H1 (cell line): ENCODE measurements around the gene HSPBAP1. TPM values are rescaled to one million over a fixed set of nuclear protein-coding genes. Genes with fewer than 3 reads are reported as not detected.

Experiments used
- CTCF ChIA-PET: fragments of 300-600 bp; sonication (Branson Sonifier 250); formaldehyde crosslinking; loops from one replicate; lab custom pipeline; 2021; ENCODE audit not compliant: partially characterized antibody; lab: Charles Lee
- POLR2A ChIA-PET: fragments of 300-600 bp; sonication (Branson Sonifier 250); formaldehyde crosslinking; loops from one replicate; lab custom pipeline; 2021; ENCODE audit warnings: inconsistent platforms; ENCODE audit not compliant: partially characterized antibody; lab: Charles Lee
- DNase-seq, 2 experiments: peaks; one replicate each; pipeline versions ENCODE4 v3.0.0 to v3.0.0-alpha.2; 2010 to 2022; ENCODE audit warnings: low spot score in 2 of 2, low read depth in 1 of 2, mixed read lengths in 1 of 2
- FAIRE-seq: peaks from 2 replicates; lab custom pipeline; 2011; peaks lifted over from hg19 to GRCh38; lab: Jason Lieb, UNC
- H2AFZ ChIP-seq: 2 replicates; pipeline ENCODE4 v1.8.1; 2012; ENCODE audit warnings: low read length, inconsistent platforms
- H2AK5ac ChIP-seq: 2 replicates; pipeline ENCODE4 v1.6.1; 2013; ENCODE audit warnings: low read depth, low read length
- H2BK120ac ChIP-seq: replicated peaks from 2 replicates; pipeline ENCODE3; 2013; ENCODE audit warnings: low read depth, low read length, inconsistent platforms
- H2BK12ac ChIP-seq: 2 replicates; pipeline ENCODE4 v1.6.1; 2013; ENCODE audit warnings: low read depth, low read length
- H2BK15ac ChIP-seq: 2 replicates; pipeline ENCODE4 v1.6.1; 2013; ENCODE audit warnings: low read length
- H2BK20ac ChIP-seq: 2 replicates; pipeline ENCODE4 v1.6.1; 2013; ENCODE audit warnings: low read length
- H2BK5ac ChIP-seq: 2 replicates; pipeline ENCODE4 v1.6.1; 2013; ENCODE audit warnings: low read depth, low read length
- H3K14ac ChIP-seq: 2 replicates; pipeline ENCODE4 v1.6.1; 2013; ENCODE audit warnings: inconsistent platforms; ENCODE audit not compliant: insufficient read length
- H3K18ac ChIP-seq: 2 replicates; pipeline ENCODE4 v1.6.1; 2013; ENCODE audit warnings: low read length; ENCODE audit errors: extremely low read depth
- H3K23ac ChIP-seq: 2 replicates; pipeline ENCODE4 v1.6.1; 2013; ENCODE audit warnings: inconsistent platforms; ENCODE audit not compliant: insufficient read length
- H3K23me2 ChIP-seq: 2 replicates; pipeline ENCODE4 v1.6.1; 2013; ENCODE audit warnings: low read depth, low read length
- H3K27ac ChIP-seq: 2 replicates; pipeline ENCODE4 v1.6.1; 2011; ENCODE audit warnings: low read depth, low read length, inconsistent platforms
- H3K27me3 ChIP-seq, 4 experiments: replicated peaks in 1 of 4; 1 replicate in 1 of 4; 2 replicates in 3 of 4; pipeline versions ENCODE4 v1.6.1 to v1.8.1; 2011 to 2013; ENCODE audit warnings: low read length in 3 of 4, mild to moderate bottlenecking in 3 of 4, inconsistent platforms in 2 of 4, mixed read lengths in 2 of 4, moderate library complexity in 1 of 4; ENCODE audit not compliant: control insufficient read depth in 3 of 4, insufficient read depth in 3 of 4; ENCODE audit errors: extremely low read depth in 1 of 4
- H3K36me3 ChIP-seq, 4 experiments: 2 replicates each; pipeline versions ENCODE4 v1.6.1 to v1.8.1; 2011 to 2013; ENCODE audit warnings: mild to moderate bottlenecking in 4 of 4, low read length in 3 of 4, moderate library complexity in 2 of 4, control low read depth in 1 of 4, inconsistent platforms in 1 of 4; ENCODE audit not compliant: insufficient read depth in 4 of 4, control insufficient read depth in 2 of 4
- H3K4ac ChIP-seq: replicated peaks from 2 replicates; pipeline ENCODE3; 2013; ENCODE audit warnings: low read length, low read depth, mixed read lengths, inconsistent platforms; ENCODE audit not compliant: insufficient read length
- H3K4me1 ChIP-seq, 4 experiments: replicated peaks in 1 of 4; 1 replicate in 1 of 4; 2 replicates in 3 of 4; pipeline versions ENCODE4 v1.6.1 to v1.8.1; 2011 to 2013; ENCODE audit warnings: low read length in 3 of 4, inconsistent platforms in 2 of 4, mixed read lengths in 1 of 4; ENCODE audit not compliant: insufficient read depth in 4 of 4, control insufficient read depth in 3 of 4
- H3K4me2 ChIP-seq, 2 experiments: 2 replicates each; pipeline versions ENCODE4 v1.6.1 to v1.8.1; 2011 to 2013; ENCODE audit warnings: low read depth in 2 of 2, low read length in 2 of 2, control low read depth in 1 of 2, inconsistent platforms in 1 of 2, mild to moderate bottlenecking in 1 of 2; ENCODE audit not compliant: insufficient read depth in 1 of 2
- H3K4me3 ChIP-seq, 4 experiments: fragments of 200-600, 300-600 bp in 1 of 4; sonication (generic), shearing (Covaris generic), sonication (Bioruptor Twin) in 1 of 4; 2 replicates each; pipeline versions ENCODE4 v1.5.1 to v1.8.1; 2011 to 2016; ENCODE audit warnings: low read length in 4 of 4, low read depth in 3 of 4, control low read depth in 2 of 4, inconsistent platforms in 2 of 4, mild to moderate bottlenecking in 2 of 4, mixed read lengths in 1 of 4, moderate library complexity in 1 of 4; ENCODE audit not compliant: insufficient read depth in 2 of 4; ENCODE audit errors: extremely low read depth in 1 of 4
- H3K56ac ChIP-seq: replicated peaks from 2 replicates; pipeline ENCODE3; 2013; ENCODE audit warnings: low read depth, mild to moderate bottlenecking, mixed read lengths, low read length, inconsistent platforms; ENCODE audit not compliant: insufficient read length
- H3K79me1 ChIP-seq: 2 replicates; pipeline ENCODE4 v1.6.1; 2013; ENCODE audit warnings: low read depth, low read length, control low read depth
- H3K79me2 ChIP-seq, 2 experiments: 2 replicates each; pipeline versions ENCODE4 v1.6.1 to v1.8.1; 2012 to 2013; ENCODE audit warnings: low read length in 2 of 2, mild to moderate bottlenecking in 2 of 2, inconsistent platforms in 1 of 2; ENCODE audit not compliant: insufficient read depth in 2 of 2, control insufficient read depth in 1 of 2
- H3K9ac ChIP-seq, 4 experiments: replicated peaks in 1 of 4; 1 replicate in 1 of 4; 2 replicates in 3 of 4; pipeline versions ENCODE4 v1.6.1 to v1.8.1; 2011 to 2013; ENCODE audit warnings: low read depth in 3 of 4, low read length in 3 of 4, control low read depth in 2 of 4, mild to moderate bottlenecking in 2 of 4, moderate library complexity in 2 of 4, inconsistent platforms in 1 of 4; ENCODE audit errors: extremely low read depth in 1 of 4
- H3K9me3 ChIP-seq, 2 experiments: 2 replicates each; pipeline versions ENCODE4 v1.6.1 to v1.8.1; 2012 to 2013; ENCODE audit warnings: mild to moderate bottlenecking in 2 of 2, moderate library complexity in 2 of 2, control low read depth in 1 of 2, inconsistent platforms in 1 of 2, low read depth in 1 of 2, low read length in 1 of 2, mixed read lengths in 1 of 2; ENCODE audit not compliant: insufficient read depth in 2 of 2
- H4K20me1 ChIP-seq, 2 experiments: replicated peaks in 1 of 2; 2 replicates each; pipeline versions ENCODE3 to v1.8.1; 2011 to 2013; ENCODE audit warnings: inconsistent platforms in 2 of 2, low read length in 2 of 2, mild to moderate bottlenecking in 1 of 2; ENCODE audit not compliant: insufficient read depth in 2 of 2, control insufficient read depth in 1 of 2
- H4K5ac ChIP-seq: 2 replicates; pipeline ENCODE4 v1.6.1; 2013; ENCODE audit warnings: low read length, low read depth, mixed read lengths, inconsistent platforms; ENCODE audit not compliant: insufficient read length
- H4K8ac ChIP-seq: 2 replicates; pipeline ENCODE4 v1.8.0; 2013; ENCODE audit warnings: mild to moderate bottlenecking, moderate library complexity, low read length, inconsistent platforms; ENCODE audit not compliant: insufficient read depth; ENCODE audit errors: extremely low read depth
- H4K91ac ChIP-seq: replicated peaks from 2 replicates; pipeline ENCODE3; 2013; ENCODE audit warnings: low read length, mixed read lengths, inconsistent platforms; ENCODE audit not compliant: insufficient read length
- BACH1 ChIP-seq: IDR thresholded peaks from 2 replicates; pipeline ENCODE4 v1.6.1; 2012; ENCODE audit warnings: low read length, improper control_type of control experiment
- BRCA1 ChIP-seq: IDR thresholded peaks from 2 replicates; pipeline ENCODE4 v1.6.1; 2012; ENCODE audit warnings: low read depth, low read length, improper control_type of control experiment
- CREB1 ChIP-seq: IDR thresholded peaks from 2 replicates; pipeline ENCODE4 v1.6.1; 2012; ENCODE audit warnings: inconsistent platforms
- CTBP2 ChIP-seq: IDR thresholded peaks from 2 replicates; pipeline ENCODE4 v1.7.0; 2011; ENCODE audit warnings: borderline replicate concordance, mild to moderate bottlenecking, moderate library complexity, mixed read lengths, low read length; ENCODE audit not compliant: insufficient read depth, insufficient read length
- KDM1A ChIP-seq: fragments of 200-600, 300-600 bp; sonication (generic); IDR thresholded peaks from 2 replicates; pipeline ENCODE4 v1.7.1; 2016; ENCODE audit warnings: mild to moderate bottlenecking, low read length, borderline replicate concordance
- KDM4A ChIP-seq: IDR thresholded peaks from one replicate; pipeline ENCODE4 v1.7.1; 2012; ENCODE audit warnings: low read depth, mild to moderate bottlenecking, moderate library complexity, low read length, inconsistent platforms; ENCODE audit not compliant: severe bottlenecking
- RXRA ChIP-seq: IDR thresholded peaks from 2 replicates; pipeline ENCODE4 v1.6.1; 2011; ENCODE audit warnings: low read depth, mild to moderate bottlenecking, low read length, moderate library complexity; ENCODE audit not compliant: insufficient read depth
- SAP30 ChIP-seq: fragments of 300-600 bp; sonication (generic); IDR thresholded peaks from 2 replicates; pipeline ENCODE4 v1.7.1; 2012; ENCODE audit warnings: low read length, moderate library complexity, mild to moderate bottlenecking, inconsistent platforms; ENCODE audit not compliant: insufficient read depth, insufficient replicate concordance
- SP1 ChIP-seq: IDR thresholded peaks from 2 replicates; pipeline ENCODE4 v1.6.1; 2011; ENCODE audit warnings: low read depth, low read length
- SP2 ChIP-seq: IDR thresholded peaks from 2 replicates; pipeline ENCODE4 v1.6.1; 2012; ENCODE audit warnings: mild to moderate bottlenecking, low read length, inconsistent platforms
- TAF7 ChIP-seq: optimal IDR thresholded peaks from 2 replicates; pipeline ENCODE3; 2011; ENCODE audit warnings: low read depth, mild to moderate bottlenecking, inconsistent platforms, low read length, moderate library complexity, borderline replicate concordance
- WGBS, 2 experiments: shearing (Covaris generic) in 1 of 2; methylation state at CpG; one replicate each; pipeline versions ENCODE4 v1.1.6 to v1.1.7; 2013 to 2015; ENCODE audit warnings: low lambda C conversion rate in 2 of 2, mixed read lengths in 2 of 2, inconsistent platforms in 1 of 2, low coverage in 1 of 2, missing lambda C conversion rate in 1 of 2; ENCODE audit not compliant: insufficient replicate concordance in 2 of 2, insufficient coverage in 1 of 2, insufficient read length in 1 of 2; ENCODE audit errors: extremely low coverage in 1 of 2, missing lambda C conversion rate in 1 of 2; 5-methylcytosine and 5-hydroxymethylcytosine counted together
- polyA plus RNA-seq, 7 experiments: library from polyadenylated mRNA; depleted of rRNA in 3 of 7; stranded (reverse) in 5 of 7; unstranded in 2 of 7; fragments of >200 nt in 5 of 7; fragments of 200-250 nt in 2 of 7; gene quantifications; 1 replicate in 5 of 7; 2 replicates in 1 of 7; 4 replicates in 1 of 7; pipeline versions ENCODE4 v1.2.1 to v1.2.3, GENCODE V29; 2011 to 2013; ENCODE audit warnings: missing spikeins in 2 of 7, mixed read lengths in 2 of 7
- total RNA-seq: library from RNA; stranded (reverse); fragmentation: NEBNext Ultra II Directional; extraction: Animal tissue kit (Norgen Biotek cat#: 25700); gene quantifications from 2 replicates; pipeline ENCODE4 v1.2.1, GENCODE V29; 2021
- TF ChIP-seq, protein P1 (sequence below), 3 experiments: IDR thresholded peaks; 1 replicate in 2 of 3; 2 replicates in 1 of 3; pipeline versions ENCODE4 v1.5.1 to v1.6.1; 2011; ENCODE audit warnings: low read length in 3 of 3, mild to moderate bottlenecking in 3 of 3, inconsistent platforms in 2 of 3, low read depth in 1 of 3, moderate library complexity in 1 of 3; ENCODE audit not compliant: insufficient read depth in 1 of 3; ENCODE audit errors: control extremely low read depth in 1 of 3

The HSPBAP1 gene
- total and polyA plus RNA-seq, 2 of the 8 experiments (the other 6 are each of a cell fraction or from before 2014, with no cell fraction given) = 7.5 to 8.3 TPM

DNA sequence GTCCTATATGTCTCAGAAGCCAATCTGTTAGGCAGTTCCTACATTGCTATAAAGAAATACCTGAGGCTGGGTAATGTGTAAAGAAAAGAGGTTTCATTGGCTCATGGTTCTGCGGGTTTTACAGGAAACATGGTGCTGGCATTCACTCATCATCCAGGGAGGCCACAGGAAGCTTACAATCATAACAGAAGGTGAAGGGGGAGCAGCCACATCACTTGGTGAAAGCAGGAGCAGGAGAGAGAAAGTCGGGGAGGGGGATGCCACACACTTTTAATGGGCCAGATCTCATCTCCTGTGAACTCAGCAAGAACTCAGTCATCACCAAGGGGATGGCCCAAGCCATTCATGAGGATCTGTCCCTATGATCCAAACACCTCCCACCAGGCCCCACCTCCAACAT lies 10.3 kb upstream of the HSPBAP1 start:
- Histone ChIP-seq H3K4ac (no peak overlapping the region), H3K27ac (no peak overlapping the region), H3K4me3 (no peak overlapping the region), H2BK15ac (no peak overlapping the region), H4K5ac (no peak overlapping the region), H4K91ac (no peak overlapping the region), H3K9me3 (no peaks in the 10 kb centered on the region), H2BK20ac (no peak overlapping the region), H2BK5ac (no peak overlapping the region), H3K56ac (no peak overlapping the region), H2BK120ac (no peak overlapping the region), H3K79me1 (no peaks in the 10 kb centered on the region), H3K23me2 (no peaks in the 10 kb centered on the region), H4K20me1 (no peaks in the 10 kb centered on the region), H2AFZ (no peak overlapping the region), H3K27me3 (no peaks in the 10 kb centered on the region), H3K14ac (no peak overlapping the region), H3K36me3 (no peaks in the 10 kb centered on the region), H4K8ac (no peak overlapping the region), H3K9ac (no peak overlapping the region), H3K79me2 (no peaks in the 10 kb centered on the region), H3K4me1 (no peaks in the 10 kb centered on the region), H3K4me2 (no peak overlapping the region), H2BK12ac (no peak overlapping the region), H3K23ac (no peak overlapping the region), H3K18ac (no peak overlapping the region), H2AK5ac (no peak overlapping the region)
- no peak for DNase-seq
- POLR2A ChIA-PET = interaction anchor here (2.9 kb wide), 1 partner anchor 11 kb away, joined by 7 read pairs; the partner anchor contains the start of gene HSPBAP1
- CTCF ChIA-PET = interaction anchor here (0.6 kb wide), 1 partner anchor 14 kb away, joined by 3 read pairs; no protein-coding TSS in a partner anchor
- 77% methylated on average over 2 of the region's 2 CpGs; no CpG with 5 or more reads in 1 of the 2 experiments for WGBS, 2 experiments
- no peak for FAIRE-seq
- TF ChIP-seq, protein P1, sequence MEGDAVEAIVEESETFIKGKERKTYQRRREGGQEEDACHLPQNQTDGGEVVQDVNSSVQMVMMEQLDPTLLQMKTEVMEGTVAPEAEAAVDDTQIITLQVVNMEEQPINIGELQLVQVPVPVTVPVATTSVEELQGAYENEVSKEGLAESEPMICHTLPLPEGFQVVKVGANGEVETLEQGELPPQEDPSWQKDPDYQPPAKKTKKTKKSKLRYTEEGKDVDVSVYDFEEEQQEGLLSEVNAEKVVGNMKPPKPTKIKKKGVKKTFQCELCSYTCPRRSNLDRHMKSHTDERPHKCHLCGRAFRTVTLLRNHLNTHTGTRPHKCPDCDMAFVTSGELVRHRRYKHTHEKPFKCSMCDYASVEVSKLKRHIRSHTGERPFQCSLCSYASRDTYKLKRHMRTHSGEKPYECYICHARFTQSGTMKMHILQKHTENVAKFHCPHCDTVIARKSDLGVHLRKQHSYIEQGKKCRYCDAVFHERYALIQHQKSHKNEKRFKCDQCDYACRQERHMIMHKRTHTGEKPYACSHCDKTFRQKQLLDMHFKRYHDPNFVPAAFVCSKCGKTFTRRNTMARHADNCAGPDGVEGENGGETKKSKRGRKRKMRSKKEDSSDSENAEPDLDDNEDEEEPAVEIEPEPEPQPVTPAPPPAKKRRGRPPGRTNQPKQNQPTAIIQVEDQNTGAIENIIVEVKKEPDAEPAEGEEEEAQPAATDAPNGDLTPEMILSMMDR (IDR thresholded peaks at IDR 0.05; ENCODE audit: control extremely low read depth in 1 of 3, insufficient read depth in 1 of 3, low read depth in 1 of 3, low read length in 3 of 3) = no peak
- TF ChIP-seq SP2 (no peak), KDM1A (no peak), RXRA (no peak), BRCA1 (no peak), KDM4A (no peak), CREB1 (no peak), CTBP2 (no peak), SP1 (no peak), SAP30 (no peak), TAF7 (no peak), BACH1 (no peak)
